HFF-Myc (cell line): ENCODE measurements around the gene SPON1.

Source experiments
- DNase-seq: peaks from one replicate; pipeline ENCODE4 v3.0.0-alpha.2; 2011; ENCODE audit warnings: low read depth; ENCODE audit errors: extremely low read depth
- H3K4me3 ChIP-seq: replicated peaks from 2 replicates; pipeline ENCODE4 v1.5.1; 2011; ENCODE audit warnings: low read depth, mild to moderate bottlenecking, control low read depth, low read length
- TF ChIP-seq, protein P1 (sequence below): IDR thresholded peaks from 2 replicates; pipeline ENCODE4 v1.5.1; 2012; ENCODE audit warnings: mild to moderate bottlenecking, low read depth, low read length, control low read depth; ENCODE audit errors: missing control alignments

SPON1 gene

DNA sequence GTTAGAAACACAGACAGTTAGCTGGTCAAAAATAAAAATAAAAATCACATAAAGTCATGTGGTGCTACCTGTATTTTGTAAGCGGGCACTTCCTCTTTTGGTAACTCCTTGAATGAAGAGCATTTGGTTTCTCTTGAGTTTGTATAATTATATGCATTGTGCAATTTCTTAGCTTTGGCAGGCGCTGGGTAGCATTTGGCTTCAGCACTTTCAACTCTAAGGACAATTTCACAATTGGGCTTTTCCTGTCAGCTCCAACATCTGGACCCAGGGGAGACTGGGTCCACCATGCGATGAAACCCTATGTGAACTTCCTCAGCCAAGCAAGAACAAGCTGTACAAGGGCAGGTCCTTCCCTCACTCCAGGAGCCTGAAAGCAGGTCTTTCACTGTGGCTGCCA is 227.4 kb downstream of the SPON1 start:
- TF ChIP-seq, protein P1, sequence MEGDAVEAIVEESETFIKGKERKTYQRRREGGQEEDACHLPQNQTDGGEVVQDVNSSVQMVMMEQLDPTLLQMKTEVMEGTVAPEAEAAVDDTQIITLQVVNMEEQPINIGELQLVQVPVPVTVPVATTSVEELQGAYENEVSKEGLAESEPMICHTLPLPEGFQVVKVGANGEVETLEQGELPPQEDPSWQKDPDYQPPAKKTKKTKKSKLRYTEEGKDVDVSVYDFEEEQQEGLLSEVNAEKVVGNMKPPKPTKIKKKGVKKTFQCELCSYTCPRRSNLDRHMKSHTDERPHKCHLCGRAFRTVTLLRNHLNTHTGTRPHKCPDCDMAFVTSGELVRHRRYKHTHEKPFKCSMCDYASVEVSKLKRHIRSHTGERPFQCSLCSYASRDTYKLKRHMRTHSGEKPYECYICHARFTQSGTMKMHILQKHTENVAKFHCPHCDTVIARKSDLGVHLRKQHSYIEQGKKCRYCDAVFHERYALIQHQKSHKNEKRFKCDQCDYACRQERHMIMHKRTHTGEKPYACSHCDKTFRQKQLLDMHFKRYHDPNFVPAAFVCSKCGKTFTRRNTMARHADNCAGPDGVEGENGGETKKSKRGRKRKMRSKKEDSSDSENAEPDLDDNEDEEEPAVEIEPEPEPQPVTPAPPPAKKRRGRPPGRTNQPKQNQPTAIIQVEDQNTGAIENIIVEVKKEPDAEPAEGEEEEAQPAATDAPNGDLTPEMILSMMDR = no peak
- H3K4me3 ChIP-seq = no peak overlapping the region
- no peak for DNase-seq

DNA sequence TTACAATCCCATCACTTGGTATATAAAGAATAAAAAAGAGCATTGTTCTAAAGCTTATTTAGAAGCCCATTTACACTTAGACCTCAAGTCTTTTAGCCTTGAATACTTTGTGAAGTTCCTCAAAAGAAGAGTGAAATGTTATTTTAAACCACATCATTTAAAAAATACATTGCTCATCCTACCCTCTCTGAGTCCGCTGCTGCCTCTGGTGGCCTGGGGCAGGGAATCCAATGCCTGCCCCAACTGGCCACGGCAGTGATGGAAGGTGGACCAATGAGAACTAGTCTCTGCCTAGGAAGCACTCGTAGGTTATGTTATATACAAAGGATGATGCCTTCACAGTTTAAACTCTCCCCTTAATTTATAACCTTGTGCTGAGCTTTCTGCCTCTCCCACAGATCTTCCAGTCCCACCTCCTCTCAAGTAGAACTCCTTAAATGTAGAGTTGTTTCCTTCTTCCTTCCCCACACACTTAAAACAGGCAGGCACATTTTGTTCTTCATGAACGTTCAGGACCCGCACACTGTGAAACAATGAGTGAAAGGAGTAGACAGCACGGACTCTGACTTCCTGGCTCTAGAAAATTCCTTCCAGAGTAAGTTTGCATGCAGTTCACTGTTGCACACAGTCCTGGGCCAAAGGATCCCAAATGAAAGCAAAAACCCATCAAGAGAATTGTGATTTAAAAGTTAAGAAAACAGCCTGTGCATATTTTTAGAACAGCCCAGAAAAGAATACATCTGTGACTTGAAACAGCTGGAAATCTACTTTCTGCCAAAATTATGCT is 228.7 kb downstream of the SPON1 start:
- TF ChIP-seq, protein P1 = no peak
- no peak overlapping the region for H3K4me3 ChIP-seq
- no peak for DNase-seq

DNA sequence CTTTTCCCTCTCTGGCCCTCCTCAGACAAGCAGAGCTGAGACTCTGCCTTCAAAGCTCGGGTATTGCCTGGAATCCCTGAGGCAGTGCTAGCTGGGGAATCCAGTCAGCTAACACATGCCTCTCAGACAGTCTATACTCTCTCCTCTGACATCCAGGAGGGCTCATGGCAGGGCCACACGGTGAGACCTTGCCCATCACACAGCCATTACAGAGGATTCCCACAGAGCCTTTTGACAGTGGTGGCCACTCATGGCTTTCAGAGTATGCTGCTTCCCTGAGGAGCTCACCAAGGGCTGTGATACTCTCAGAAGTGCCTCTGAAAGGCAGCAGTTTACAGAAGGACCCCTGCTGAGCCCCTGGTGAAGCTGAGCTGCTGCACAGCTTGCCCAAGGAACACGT is 231.1 kb downstream of the SPON1 start:
- TF ChIP-seq, protein P1 = no peak
- no peak for DNase-seq

DNA sequence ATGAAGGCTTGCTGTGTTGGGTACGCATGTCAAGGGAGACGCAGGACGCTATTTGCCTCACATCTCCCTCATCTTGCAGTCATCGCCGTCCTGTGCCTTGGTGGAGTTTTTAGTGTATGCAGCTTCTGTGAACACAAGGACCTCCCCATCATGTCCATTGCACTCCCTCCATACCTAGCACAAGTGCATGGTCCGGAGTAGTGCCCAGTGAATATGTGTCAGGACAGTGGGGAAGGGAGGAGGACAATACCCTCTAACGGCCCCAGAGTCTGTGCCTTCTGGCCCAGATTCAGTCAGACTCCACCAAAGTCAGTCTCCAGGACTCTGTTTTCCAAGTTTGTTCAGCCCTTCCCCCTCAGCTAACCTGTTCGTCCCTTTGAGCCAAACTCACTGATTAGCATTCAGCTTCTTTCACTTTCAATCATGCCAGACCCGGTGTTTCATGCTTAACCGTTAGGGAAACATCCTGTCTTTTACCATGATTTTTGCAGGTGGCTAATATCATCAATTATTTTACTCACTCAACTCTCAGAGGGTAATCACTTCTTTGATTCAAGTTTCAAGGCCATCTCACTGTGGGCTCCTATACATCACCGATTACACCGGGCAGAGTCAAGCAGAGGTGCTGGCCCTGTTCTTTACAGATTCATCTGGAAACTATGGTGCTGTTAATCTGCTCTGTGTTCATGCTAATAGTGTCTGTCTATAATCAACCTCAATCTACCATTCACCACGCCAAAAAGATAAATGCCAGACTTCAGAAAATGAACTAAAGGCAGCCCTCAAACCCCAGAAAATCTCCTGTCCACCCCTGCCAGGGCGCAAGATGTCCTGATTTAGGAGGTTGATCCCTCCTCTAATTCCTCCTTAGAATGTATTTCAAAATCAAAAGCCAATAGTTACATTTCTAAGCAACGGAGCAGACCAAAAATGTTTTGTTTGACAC is 240.0 kb downstream of the SPON1 start:
- DNase-seq = no peak
- TF ChIP-seq, protein P1 = no peak
- H3K4me3 ChIP-seq = no peak overlapping the region

More for the DNA sequence above, 231.1 kb downstream of the SPON1 start:
- no peak overlapping the region for H3K4me3 ChIP-seq

DNA sequence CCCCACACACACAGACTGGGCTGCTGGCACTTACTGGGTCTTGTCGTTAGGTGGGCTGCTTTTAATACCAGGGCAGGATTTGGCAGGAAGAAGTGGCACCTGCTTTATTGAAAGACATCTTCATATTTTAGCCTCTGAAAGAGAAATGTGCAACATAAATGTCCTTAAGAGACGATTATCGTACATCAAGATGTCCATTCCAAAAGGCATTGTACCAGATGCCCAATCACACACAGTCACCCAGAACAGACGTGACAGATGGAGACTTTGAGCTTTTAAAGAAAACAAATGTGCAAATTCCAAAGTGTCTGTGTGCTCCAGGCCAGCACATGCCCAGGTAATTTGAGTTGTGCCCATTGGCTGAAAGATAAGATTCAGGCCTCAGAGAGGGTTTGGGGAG is 240.8 kb downstream of the SPON1 start:
- DNase-seq = no peak
- H3K4me3 ChIP-seq = no peak overlapping the region
- TF ChIP-seq, protein P1 = no peak

DNA sequence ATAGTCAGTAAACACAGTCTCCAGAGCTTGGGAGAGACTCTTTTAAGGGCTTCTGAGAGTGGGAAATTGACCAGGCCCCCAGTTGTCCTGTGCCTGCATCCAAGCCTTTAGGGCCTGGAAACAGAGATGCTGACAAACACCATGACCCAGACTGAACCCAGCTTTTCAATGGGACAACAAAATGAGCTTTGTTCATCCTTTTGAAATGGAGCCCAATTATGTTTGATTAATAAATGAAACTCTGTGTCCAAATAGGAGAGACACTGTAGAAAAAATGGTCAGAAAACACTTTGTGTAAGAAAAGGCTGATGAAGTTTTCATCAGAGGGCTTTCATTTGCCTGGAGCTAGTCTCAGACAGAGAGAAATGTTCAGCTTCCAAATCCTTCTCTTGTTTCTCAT is 250.5 kb downstream of the SPON1 start:
- no peak for DNase-seq
- TF ChIP-seq, protein P1 = no peak
- H3K4me3 ChIP-seq = no peak overlapping the region
